ENCODE data around the gene MON1B. TPM values are rescaled to one million over a fixed set of nuclear protein-coding genes. Genes with fewer than 3 reads are reported as not detected.
A peak's percentile ranks its signal among the peaks of the same experiment; 100 is the strongest.

Gene MON1B
- total and polyA plus RNA-seq, 9 of the 15 experiments (the other 6 are each of a cell fraction or from before 2014, with no cell fraction given) = 5.0 to 66.0 (median 12.6) TPM

DNA sequence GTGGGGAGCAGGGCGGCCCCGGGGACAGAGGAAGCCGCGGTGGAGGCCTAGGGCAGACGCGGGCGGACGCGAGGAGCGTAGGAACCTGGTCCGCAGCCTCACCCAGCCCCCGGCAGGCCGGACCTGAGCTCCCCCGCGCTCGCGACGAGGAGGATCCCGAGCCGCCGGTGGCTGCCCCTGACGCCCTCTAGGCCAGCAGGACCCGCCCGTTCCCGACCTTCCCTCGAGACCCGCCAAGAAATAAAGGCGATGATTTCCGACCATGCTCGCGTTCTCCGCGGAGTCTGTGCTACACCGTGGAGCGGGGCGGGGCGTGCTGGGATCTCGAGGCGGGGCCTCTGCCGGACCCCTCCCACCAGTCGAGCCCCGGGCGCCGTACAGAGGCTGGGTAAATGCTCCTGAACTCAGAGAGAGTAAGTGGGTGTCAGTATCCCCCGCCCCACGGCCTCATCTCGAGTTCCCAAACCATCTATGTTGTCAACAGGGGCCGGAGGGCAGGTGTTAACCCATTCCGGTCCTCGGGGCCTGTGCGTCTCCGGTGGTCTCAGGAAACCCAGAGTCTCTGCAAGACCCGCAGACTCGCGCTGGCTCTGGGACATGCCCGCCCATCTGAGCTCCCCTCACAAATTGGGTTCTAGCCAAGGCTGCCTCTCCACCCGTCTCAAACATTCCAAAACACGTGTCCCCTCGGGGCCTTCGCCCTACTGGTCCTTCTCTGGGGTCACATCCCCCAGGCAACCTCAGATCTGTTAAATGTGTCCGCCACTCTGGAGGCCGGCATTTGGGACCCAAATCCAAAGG is 22.0 kb downstream of the MON1B start (continued):
- TF ChIP-seq NCOR1 (IDR thresholded peaks at IDR 0.05) = no peak
- TF ChIP-seq CBFB (CRISPR knock-in tag; IDR thresholded peaks at IDR 0.05) = no peak
- TF ChIP-seq, protein P1, sequence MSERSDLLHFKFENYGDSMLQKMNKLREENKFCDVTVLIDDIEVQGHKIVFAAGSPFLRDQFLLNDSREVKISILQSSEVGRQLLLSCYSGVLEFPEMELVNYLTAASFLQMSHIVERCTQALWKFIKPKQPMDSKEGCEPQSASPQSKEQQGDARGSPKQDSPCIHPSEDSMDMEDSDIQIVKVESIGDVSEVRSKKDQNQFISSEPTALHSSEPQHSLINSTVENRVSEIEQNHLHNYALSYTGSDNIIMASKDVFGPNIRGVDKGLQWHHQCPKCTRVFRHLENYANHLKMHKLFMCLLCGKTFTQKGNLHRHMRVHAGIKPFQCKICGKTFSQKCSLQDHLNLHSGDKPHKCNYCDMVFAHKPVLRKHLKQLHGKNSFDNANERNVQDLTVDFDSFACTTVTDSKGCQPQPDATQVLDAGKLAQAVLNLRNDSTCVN (CRISPR knock-in tag; IDR thresholded peaks at IDR 0.05) = no peak
- TF ChIP-seq, protein P2, sequence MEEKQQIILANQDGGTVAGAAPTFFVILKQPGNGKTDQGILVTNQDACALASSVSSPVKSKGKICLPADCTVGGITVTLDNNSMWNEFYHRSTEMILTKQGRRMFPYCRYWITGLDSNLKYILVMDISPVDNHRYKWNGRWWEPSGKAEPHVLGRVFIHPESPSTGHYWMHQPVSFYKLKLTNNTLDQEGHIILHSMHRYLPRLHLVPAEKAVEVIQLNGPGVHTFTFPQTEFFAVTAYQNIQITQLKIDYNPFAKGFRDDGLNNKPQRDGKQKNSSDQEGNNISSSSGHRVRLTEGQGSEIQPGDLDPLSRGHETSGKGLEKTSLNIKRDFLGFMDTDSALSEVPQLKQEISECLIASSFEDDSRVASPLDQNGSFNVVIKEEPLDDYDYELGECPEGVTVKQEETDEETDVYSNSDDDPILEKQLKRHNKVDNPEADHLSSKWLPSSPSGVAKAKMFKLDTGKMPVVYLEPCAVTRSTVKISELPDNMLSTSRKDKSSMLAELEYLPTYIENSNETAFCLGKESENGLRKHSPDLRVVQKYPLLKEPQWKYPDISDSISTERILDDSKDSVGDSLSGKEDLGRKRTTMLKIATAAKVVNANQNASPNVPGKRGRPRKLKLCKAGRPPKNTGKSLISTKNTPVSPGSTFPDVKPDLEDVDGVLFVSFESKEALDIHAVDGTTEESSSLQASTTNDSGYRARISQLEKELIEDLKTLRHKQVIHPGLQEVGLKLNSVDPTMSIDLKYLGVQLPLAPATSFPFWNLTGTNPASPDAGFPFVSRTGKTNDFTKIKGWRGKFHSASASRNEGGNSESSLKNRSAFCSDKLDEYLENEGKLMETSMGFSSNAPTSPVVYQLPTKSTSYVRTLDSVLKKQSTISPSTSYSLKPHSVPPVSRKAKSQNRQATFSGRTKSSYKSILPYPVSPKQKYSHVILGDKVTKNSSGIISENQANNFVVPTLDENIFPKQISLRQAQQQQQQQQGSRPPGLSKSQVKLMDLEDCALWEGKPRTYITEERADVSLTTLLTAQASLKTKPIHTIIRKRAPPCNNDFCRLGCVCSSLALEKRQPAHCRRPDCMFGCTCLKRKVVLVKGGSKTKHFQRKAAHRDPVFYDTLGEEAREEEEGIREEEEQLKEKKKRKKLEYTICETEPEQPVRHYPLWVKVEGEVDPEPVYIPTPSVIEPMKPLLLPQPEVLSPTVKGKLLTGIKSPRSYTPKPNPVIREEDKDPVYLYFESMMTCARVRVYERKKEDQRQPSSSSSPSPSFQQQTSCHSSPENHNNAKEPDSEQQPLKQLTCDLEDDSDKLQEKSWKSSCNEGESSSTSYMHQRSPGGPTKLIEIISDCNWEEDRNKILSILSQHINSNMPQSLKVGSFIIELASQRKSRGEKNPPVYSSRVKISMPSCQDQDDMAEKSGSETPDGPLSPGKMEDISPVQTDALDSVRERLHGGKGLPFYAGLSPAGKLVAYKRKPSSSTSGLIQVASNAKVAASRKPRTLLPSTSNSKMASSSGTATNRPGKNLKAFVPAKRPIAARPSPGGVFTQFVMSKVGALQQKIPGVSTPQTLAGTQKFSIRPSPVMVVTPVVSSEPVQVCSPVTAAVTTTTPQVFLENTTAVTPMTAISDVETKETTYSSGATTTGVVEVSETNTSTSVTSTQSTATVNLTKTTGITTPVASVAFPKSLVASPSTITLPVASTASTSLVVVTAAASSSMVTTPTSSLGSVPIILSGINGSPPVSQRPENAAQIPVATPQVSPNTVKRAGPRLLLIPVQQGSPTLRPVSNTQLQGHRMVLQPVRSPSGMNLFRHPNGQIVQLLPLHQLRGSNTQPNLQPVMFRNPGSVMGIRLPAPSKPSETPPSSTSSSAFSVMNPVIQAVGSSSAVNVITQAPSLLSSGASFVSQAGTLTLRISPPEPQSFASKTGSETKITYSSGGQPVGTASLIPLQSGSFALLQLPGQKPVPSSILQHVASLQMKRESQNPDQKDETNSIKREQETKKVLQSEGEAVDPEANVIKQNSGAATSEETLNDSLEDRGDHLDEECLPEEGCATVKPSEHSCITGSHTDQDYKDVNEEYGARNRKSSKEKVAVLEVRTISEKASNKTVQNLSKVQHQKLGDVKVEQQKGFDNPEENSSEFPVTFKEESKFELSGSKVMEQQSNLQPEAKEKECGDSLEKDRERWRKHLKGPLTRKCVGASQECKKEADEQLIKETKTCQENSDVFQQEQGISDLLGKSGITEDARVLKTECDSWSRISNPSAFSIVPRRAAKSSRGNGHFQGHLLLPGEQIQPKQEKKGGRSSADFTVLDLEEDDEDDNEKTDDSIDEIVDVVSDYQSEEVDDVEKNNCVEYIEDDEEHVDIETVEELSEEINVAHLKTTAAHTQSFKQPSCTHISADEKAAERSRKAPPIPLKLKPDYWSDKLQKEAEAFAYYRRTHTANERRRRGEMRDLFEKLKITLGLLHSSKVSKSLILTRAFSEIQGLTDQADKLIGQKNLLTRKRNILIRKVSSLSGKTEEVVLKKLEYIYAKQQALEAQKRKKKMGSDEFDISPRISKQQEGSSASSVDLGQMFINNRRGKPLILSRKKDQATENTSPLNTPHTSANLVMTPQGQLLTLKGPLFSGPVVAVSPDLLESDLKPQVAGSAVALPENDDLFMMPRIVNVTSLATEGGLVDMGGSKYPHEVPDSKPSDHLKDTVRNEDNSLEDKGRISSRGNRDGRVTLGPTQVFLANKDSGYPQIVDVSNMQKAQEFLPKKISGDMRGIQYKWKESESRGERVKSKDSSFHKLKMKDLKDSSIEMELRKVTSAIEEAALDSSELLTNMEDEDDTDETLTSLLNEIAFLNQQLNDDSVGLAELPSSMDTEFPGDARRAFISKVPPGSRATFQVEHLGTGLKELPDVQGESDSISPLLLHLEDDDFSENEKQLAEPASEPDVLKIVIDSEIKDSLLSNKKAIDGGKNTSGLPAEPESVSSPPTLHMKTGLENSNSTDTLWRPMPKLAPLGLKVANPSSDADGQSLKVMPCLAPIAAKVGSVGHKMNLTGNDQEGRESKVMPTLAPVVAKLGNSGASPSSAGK (IDR thresholded peaks at IDR 0.05) = peak; percentile 54
- TF ChIP-seq POLR2G (IDR thresholded peaks at IDR 0.05; ENCODE audit: low read depth, low read length) = peak; percentile 61; the same call in 1 of the 2 replicates
- TF ChIP-seq MYC (IDR thresholded peaks at IDR 0.05; ENCODE audit: low read depth, low read length) = 0 out of 2 replicates have a peak, but pooled peaks have one; percentile 32
- no peak for TF ChIP-seq MYC (CRISPR knock-in tag; IDR thresholded peaks at IDR 0.05; ENCODE audit: borderline replicate concordance, low read depth)
- TF ChIP-seq, protein P3, sequence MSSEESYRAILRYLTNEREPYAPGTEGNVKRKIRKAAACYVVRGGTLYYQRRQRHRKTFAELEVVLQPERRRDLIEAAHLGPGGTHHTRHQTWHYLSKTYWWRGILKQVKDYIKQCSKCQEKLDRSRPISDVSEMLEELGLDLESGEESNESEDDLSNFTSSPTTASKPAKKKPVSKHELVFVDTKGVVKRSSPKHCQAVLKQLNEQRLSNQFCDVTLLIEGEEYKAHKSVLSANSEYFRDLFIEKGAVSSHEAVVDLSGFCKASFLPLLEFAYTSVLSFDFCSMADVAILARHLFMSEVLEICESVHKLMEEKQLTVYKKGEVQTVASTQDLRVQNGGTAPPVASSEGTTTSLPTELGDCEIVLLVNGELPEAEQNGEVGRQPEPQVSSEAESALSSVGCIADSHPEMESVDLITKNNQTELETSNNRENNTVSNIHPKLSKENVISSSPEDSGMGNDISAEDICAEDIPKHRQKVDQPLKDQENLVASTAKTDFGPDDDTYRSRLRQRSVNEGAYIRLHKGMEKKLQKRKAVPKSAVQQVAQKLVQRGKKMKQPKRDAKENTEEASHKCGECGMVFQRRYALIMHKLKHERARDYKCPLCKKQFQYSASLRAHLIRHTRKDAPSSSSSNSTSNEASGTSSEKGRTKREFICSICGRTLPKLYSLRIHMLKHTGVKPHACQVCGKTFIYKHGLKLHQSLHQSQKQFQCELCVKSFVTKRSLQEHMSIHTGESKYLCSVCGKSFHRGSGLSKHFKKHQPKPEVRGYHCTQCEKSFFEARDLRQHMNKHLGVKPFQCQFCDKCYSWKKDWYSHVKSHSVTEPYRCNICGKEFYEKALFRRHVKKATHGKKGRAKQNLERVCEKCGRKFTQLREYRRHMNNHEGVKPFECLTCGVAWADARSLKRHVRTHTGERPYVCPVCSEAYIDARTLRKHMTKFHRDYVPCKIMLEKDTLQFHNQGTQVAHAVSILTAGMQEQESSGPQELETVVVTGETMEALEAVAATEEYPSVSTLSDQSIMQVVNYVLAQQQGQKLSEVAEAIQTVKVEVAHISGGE (CRISPR knock-in tag; IDR thresholded peaks at IDR 0.05) = 0 out of 6 replicates have a peak, but pooled peaks of 1 of the 3 experiments have one; percentile 46
- no peak for TF ChIP-seq ATF1 (CRISPR knock-in tag; IDR thresholded peaks at IDR 0.05)
- TF ChIP-seq ATF1 (tag; IDR thresholded peaks at IDR 0.05) = peak; percentile 29; the same call in 1 of the 2 replicates

Data from K562 (cell line).